HepG2 (cell line): ENCODE results near the gene TUBB4B. TPM values are rescaled to one million over a fixed set of nuclear protein-coding genes. Genes with fewer than 3 reads are reported as not detected.

Experiments
- ATAC-seq: fragments of 200-7000 bp; cut with Tn5 transposase; 3 replicates; pipeline ENCODE4 v1.9.1; 2020; ENCODE audit warnings: mild to moderate bottlenecking, moderate library complexity
- BruUV-seq: library from RNA; stranded (reverse); fragments of 400-500 nt; replicated peaks from 2 replicates; lab custom pipeline; 2021; lab: Mats Ljungman, UMichigan
- CTCF ChIA-PET: fragments of 300-600 bp; formaldehyde crosslinking; extraction: SDS; loops from one replicate; lab custom pipeline; 2021; ENCODE audit warnings: low total read pairs, inconsistent platforms, low intra/inter-chr PET ratio; lab: Yijun Ruan, JAX
- POLR2A ChIA-PET: fragments of 350-600 bp; sonication (Branson Sonifier 250); formaldehyde crosslinking; loops from one replicate; lab custom pipeline; 2020; ENCODE audit warnings: antibody characterized with exemption, inconsistent platforms; lab: Yijun Ruan, JAX
- DNase-seq: peaks from one replicate; pipeline ENCODE4 v3.0.0-alpha.2; 2015; ENCODE audit warnings: low spot score
- FAIRE-seq: peaks from 3 replicates; lab custom pipeline; 2011; peaks lifted over from hg19 to GRCh38; lab: Jason Lieb, UNC
- H2AFZ ChIP-seq: one replicate; pipeline ENCODE4 v1.6.1; 2011; ENCODE audit warnings: low read length, inconsistent platforms
- H3K27ac ChIP-seq: fragments of 300-600 bp; 3 replicates; pipeline ENCODE4 v1.8.0; 2011; ENCODE audit warnings: mixed run types, mild to moderate bottlenecking, mixed read lengths, low read length, inconsistent platforms; ENCODE audit not compliant: insufficient read depth; ENCODE audit errors: extremely low read length
- H3K27me3 ChIP-seq, 2 experiments: fragments of 200-600 bp in 1 of 2; 2 replicates in 1 of 2; 3 replicates in 1 of 2; pipeline versions ENCODE4 v1.6.0 to v1.8.0; 2011; ENCODE audit warnings: low read length in 2 of 2, mild to moderate bottlenecking in 2 of 2, moderate library complexity in 2 of 2, inconsistent platforms in 1 of 2; ENCODE audit not compliant: insufficient read depth in 2 of 2, control insufficient read depth in 1 of 2
- H3K36me3 ChIP-seq, 2 experiments: fragments of 200-600 bp in 1 of 2; replicated peaks in 1 of 2; 2 replicates in 1 of 2; 3 replicates in 1 of 2; pipeline versions ENCODE4 v1.5.1 to v1.8.0; 2011; ENCODE audit warnings: low read length in 2 of 2, inconsistent platforms in 1 of 2; ENCODE audit not compliant: insufficient read depth in 2 of 2, control insufficient read depth in 1 of 2
- H3K4me1 ChIP-seq: 2 replicates; pipeline ENCODE4 v1.5.1; 2012; ENCODE audit warnings: low read length, inconsistent platforms; ENCODE audit not compliant: insufficient read depth
- H3K4me2 ChIP-seq: 2 replicates; pipeline ENCODE4 v1.6.0; 2011; ENCODE audit warnings: low read depth, low read length, inconsistent platforms
- H3K4me3 ChIP-seq, 3 experiments: fragments of 200-600 bp in 1 of 3; sonication (generic), shearing (Covaris generic) in 1 of 3; replicated peaks in 1 of 3; 2 replicates each; pipeline ENCODE4 v1.5.1; 2011 to 2016; ENCODE audit warnings: low read length in 3 of 3, inconsistent platforms in 2 of 3, low read depth in 2 of 3, mild to moderate bottlenecking in 2 of 3, control low read depth in 1 of 3, mixed read lengths in 1 of 3; ENCODE audit not compliant: insufficient read depth in 1 of 3
- H3K79me2 ChIP-seq: one replicate; pipeline ENCODE4 v1.6.1; 2011; ENCODE audit warnings: low read length, inconsistent platforms; ENCODE audit not compliant: insufficient read depth
- H3K9ac ChIP-seq: 2 replicates; pipeline ENCODE4 v1.6.0; 2011; ENCODE audit warnings: mild to moderate bottlenecking, low read depth, low read length, inconsistent platforms; ENCODE audit not compliant: insufficient read depth
- H3K9me3 ChIP-seq: 2 replicates; pipeline ENCODE4 v1.5.1; 2012; ENCODE audit warnings: mild to moderate bottlenecking, low read length
- H4K20me1 ChIP-seq: 2 replicates; pipeline ENCODE4 v1.6.0; 2011; ENCODE audit warnings: inconsistent platforms, mild to moderate bottlenecking, low read length, moderate library complexity; ENCODE audit not compliant: insufficient read depth
- HOXA7 ChIP-seq: sonication (generic); formaldehyde crosslinking; IDR thresholded peaks from 2 replicates; pipeline ENCODE4 v1.8.1; 2022; ENCODE audit warnings: mild to moderate bottlenecking, missing genetic modification reagents, moderate library complexity
- KDM5A ChIP-seq: fragments of 200-600 bp; sonication (generic); IDR thresholded peaks from 2 replicates; pipeline ENCODE4 v1.7.0; 2018; ENCODE audit warnings: antibody characterized with exemption, mild to moderate bottlenecking, low read length, borderline replicate concordance
- KMT2B ChIP-seq: IDR thresholded peaks from 2 replicates; pipeline ENCODE4 v1.6.1; 2016; ENCODE audit warnings: missing genetic modification reagents, missing compliant biosample characterization
- MAZ ChIP-seq, 2 experiments: sonication (generic) in 1 of 2; formaldehyde crosslinking in 1 of 2; IDR thresholded peaks; 2 replicates each; pipeline versions ENCODE4 v1.5.0 to v1.6.1; 2012 to 2020; ENCODE audit warnings: low read depth in 2 of 2, mild to moderate bottlenecking in 2 of 2, borderline replicate concordance in 1 of 2, improper control_type of control experiment in 1 of 2, low read length in 1 of 2, missing genetic modification reagents in 1 of 2, moderate library complexity in 1 of 2
- NR2F6 ChIP-seq, 2 experiments: IDR thresholded peaks; 2 replicates each; pipeline ENCODE4 v1.6.1; 2016; ENCODE audit warnings: antibody characterized with exemption in 1 of 2, mild to moderate bottlenecking in 1 of 2
- PAWR ChIP-seq: sonication (generic); formaldehyde crosslinking; IDR thresholded peaks from 2 replicates; pipeline ENCODE4 v1.4.0; 2020; ENCODE audit warnings: missing genetic modification reagents, mild to moderate bottlenecking, borderline replicate concordance
- PHF20 ChIP-seq: sonication (generic); formaldehyde crosslinking; IDR thresholded peaks from 2 replicates; pipeline ENCODE4 v1.5.0; 2020; ENCODE audit warnings: mild to moderate bottlenecking, missing genetic modification reagents
- SRY ChIP-seq: sonication (generic); formaldehyde crosslinking; IDR thresholded peaks from 2 replicates; pipeline ENCODE4 v1.8.0; 2022; ENCODE audit warnings: mild to moderate bottlenecking, missing genetic modification reagents
- YEATS4 ChIP-seq: sonication (generic); formaldehyde crosslinking; IDR thresholded peaks from 2 replicates; pipeline ENCODE4 v1.4.0; 2020; ENCODE audit warnings: missing genetic modification reagents, borderline replicate concordance
- ZBTB8A ChIP-seq: sonication (generic); formaldehyde crosslinking; IDR thresholded peaks from 2 replicates; pipeline ENCODE4 v1.4.0; 2020; ENCODE audit warnings: mild to moderate bottlenecking, low read depth, missing genetic modification reagents, borderline replicate concordance
- ZC3H13 ChIP-seq: sonication (generic); formaldehyde crosslinking; IDR thresholded peaks from 2 replicates; pipeline ENCODE4 v1.8.1; 2023; ENCODE audit warnings: mild to moderate bottlenecking, missing genetic modification reagents, moderate library complexity
- ZFP37 ChIP-seq: sonication (generic); formaldehyde crosslinking; IDR thresholded peaks from 2 replicates; pipeline ENCODE4 v1.4.0; 2020; ENCODE audit warnings: missing genetic modification reagents, borderline replicate concordance
- ZNF782 ChIP-seq: sonication (generic); formaldehyde crosslinking; IDR thresholded peaks from 2 replicates; pipeline ENCODE4 v1.4.0; 2020; ENCODE audit warnings: missing genetic modification reagents, mild to moderate bottlenecking, borderline replicate concordance
- ZNF891 ChIP-seq: sonication (generic); formaldehyde crosslinking; IDR thresholded peaks from 2 replicates; pipeline ENCODE4 v1.5.0; 2020; ENCODE audit warnings: mild to moderate bottlenecking, missing genetic modification reagents
- ZSCAN25 ChIP-seq: sonication (generic); formaldehyde crosslinking; IDR thresholded peaks from 2 replicates; pipeline ENCODE4 v1.8.0; 2022; ENCODE audit warnings: mild to moderate bottlenecking, missing genetic modification reagents
- WGBS: methylation state at CpG from one replicate; pipeline ENCODE4 v1.1.6; 2017; ENCODE audit warnings: low lambda C conversion rate; 5-methylcytosine and 5-hydroxymethylcytosine counted together
- in situ Hi-C: cut with HindIII; loops from 2 replicates; pipeline ENCODE4 v1.10.0; 2017; ENCODE audit warnings: low pct_unique_long_range_greater_than_20kb; ENCODE audit not compliant: extremely low pct_ligation_motif_present
- intact Hi-C: fragments of 100-400 bp; cut with micrococcal nuclease; formaldehyde crosslinking; loops from one replicate; pipeline ENCODE4 v1.10.0; 2022; ENCODE audit not compliant: unreplicated experiment
- polyA plus RNA-seq, 8 experiments: library from polyadenylated mRNA; depleted of rRNA in 3 of 8; stranded (reverse) in 7 of 8; unstranded in 1 of 8; fragments of >200 nt; fragmentation: Illumina TruSeq in 4 of 8; extraction: Trizol in 4 of 8; gene quantifications; 2 replicates each; pipeline versions ENCODE4 v1.2.1 to v1.2.3, GENCODE V29; 2011 to 2016; ENCODE audit warnings: low read depth in 4 of 8, missing spikeins in 1 of 8, mixed read lengths in 1 of 8; ENCODE audit not compliant: insufficient read depth in 1 of 8
- total RNA-seq, 5 experiments: library from RNA; depleted of rRNA; stranded (reverse); fragments of >200 nt; fragmentation: Illumina TruSeq; extraction: Trizol; gene quantifications; 2 replicates each; pipeline ENCODE4 v1.2.3, GENCODE V29; 2016; ENCODE audit warnings: low read depth in 1 of 5
- TF ChIP-seq, protein P1 (sequence below): sonication (generic); formaldehyde crosslinking; IDR thresholded peaks from 2 replicates; pipeline ENCODE4 v1.9.0; 2022; ENCODE audit warnings: missing genetic modification reagents, mild to moderate bottlenecking, borderline replicate concordance

Gene TUBB4B
- total and polyA plus RNA-seq, 2 of the 13 experiments (the other 11 are each of a cell fraction or from before 2014, with no cell fraction given) = 182 to 412 TPM

DNA sequence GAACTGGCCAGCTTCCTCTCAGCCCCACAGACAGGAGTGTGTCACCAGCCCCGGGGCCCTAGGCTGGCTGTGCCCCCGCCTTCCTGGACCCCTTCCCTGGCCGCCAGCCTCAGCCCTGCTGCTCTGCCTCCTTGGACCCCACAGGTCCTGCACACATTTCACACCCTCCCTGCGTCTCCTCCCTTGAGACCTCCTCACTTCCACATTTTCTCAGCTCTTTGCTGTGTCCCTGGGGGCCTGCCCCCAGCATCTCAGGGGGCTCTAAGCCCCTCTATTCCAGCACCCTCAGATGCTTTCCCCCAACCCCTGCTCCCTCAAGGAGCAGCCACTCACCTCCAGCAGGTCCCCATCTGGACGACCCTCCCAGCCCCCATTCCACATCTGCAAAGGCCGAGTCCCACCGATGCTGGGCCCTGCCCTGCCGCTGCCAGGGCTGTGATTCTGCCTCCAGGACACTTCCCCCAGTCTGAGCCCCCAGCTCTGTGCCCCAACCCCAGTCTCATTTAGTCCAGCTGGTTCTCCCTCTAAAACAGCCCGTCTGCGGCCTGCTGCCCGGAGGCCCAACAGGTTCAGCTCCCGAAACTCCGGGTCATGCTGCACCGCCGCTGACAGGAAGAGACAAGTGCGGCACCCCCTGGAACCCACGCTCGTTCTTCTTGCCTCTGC, 6.2 kb upstream of the TUBB4B start:
- POLR2A ChIA-PET = interaction anchor here (0.7 to 4.1 kb wide), 5 partner anchors 11 to 34 kb away, joined by 4 to 45 read pairs (median 15); partner anchors contain the start of genes CYSRT1, NELFB, RNF208 and TPRN
- no TSS peak for BruUV-seq
- WGBS = 4% methylated on average over 13 of the region's 18 CpGs
- H3K9me3 ChIP-seq = no peaks in the 10 kb centered on the region
- H3K79me2 ChIP-seq = peaks cover 15% of the 10 kb centered on the region
- no peaks in the 10 kb centered on the region for H3K27me3 ChIP-seq
- peak overlapping the region; percentile 72 for H3K9ac ChIP-seq
- H3K36me3 ChIP-seq = no peaks in the 10 kb centered on the region
- peaks cover 66% of the 10 kb centered on the region for H3K4me1 ChIP-seq
- intact Hi-C loops (no loop called here), in situ Hi-C loops (no loop called here)
- TF ChIP-seq MAZ (IDR thresholded peaks at IDR 0.05; ENCODE audit: borderline replicate concordance, low read depth, low read length) (no peak), MAZ (CRISPR knock-in tag; IDR thresholded peaks at IDR 0.05; ENCODE audit: low read depth) (no peak), ZBTB8A (CRISPR knock-in tag) (0 out of 2 replicates have a peak, but pooled peaks have one; percentile 19), KDM5A (peak; percentile 2; the same call in 1 of the 2 replicates), SRY (peak; percentile 15; the same call in 1 of the 2 replicates), ZSCAN25 (0 out of 2 replicates have a peak, but pooled peaks have one; percentile 13), PHF20 (CRISPR knock-in tag) (0 out of 2 replicates have a peak, but pooled peaks have one; percentile 17), HOXA7 (CRISPR knock-in tag) (0 out of 2 replicates have a peak, but pooled peaks have one; percentile 19), YEATS4 (CRISPR knock-in tag) (no peak), NR2F6 (IDR thresholded peaks at IDR 0.05) (no peak), NR2F6 (CRISPR knock-in tag; IDR thresholded peaks at IDR 0.05) (no peak), ZNF782 (0 out of 2 replicates have a peak, but pooled peaks have one; percentile 10), KMT2B (CRISPR knock-in tag) (0 out of 2 replicates have a peak, but pooled peaks have one; percentile 12), ZFP37 (CRISPR knock-in tag) (no peak), PAWR (0 out of 2 replicates have a peak, but pooled peaks have one; percentile 20), ZC3H13 (CRISPR knock-in tag) (peak; percentile 40; the same call in 1 of the 2 replicates), ZNF891 (CRISPR knock-in tag) (0 out of 2 replicates have a peak, but pooled peaks have one; percentile 3)
- TF ChIP-seq, protein P1, sequence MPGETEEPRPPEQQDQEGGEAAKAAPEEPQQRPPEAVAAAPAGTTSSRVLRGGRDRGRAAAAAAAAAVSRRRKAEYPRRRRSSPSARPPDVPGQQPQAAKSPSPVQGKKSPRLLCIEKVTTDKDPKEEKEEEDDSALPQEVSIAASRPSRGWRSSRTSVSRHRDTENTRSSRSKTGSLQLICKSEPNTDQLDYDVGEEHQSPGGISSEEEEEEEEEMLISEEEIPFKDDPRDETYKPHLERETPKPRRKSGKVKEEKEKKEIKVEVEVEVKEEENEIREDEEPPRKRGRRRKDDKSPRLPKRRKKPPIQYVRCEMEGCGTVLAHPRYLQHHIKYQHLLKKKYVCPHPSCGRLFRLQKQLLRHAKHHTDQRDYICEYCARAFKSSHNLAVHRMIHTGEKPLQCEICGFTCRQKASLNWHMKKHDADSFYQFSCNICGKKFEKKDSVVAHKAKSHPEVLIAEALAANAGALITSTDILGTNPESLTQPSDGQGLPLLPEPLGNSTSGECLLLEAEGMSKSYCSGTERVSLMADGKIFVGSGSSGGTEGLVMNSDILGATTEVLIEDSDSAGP = no peak
- DNase-seq = no peak
- peak overlapping the region; percentile 68 for H3K27ac ChIP-seq
- peak overlapping the region; percentile 85 for H3K4me2 ChIP-seq
- no peak for FAIRE-seq
- H2AFZ ChIP-seq = no peak overlapping the region
- H3K4me3 ChIP-seq = peak overlapping the region; percentile 67 to 81 (median 72)
- ATAC-seq = no peak
- no peaks in the 10 kb centered on the region for H4K20me1 ChIP-seq
- CTCF ChIA-PET = interaction anchor here (1.0 to 2.6 kb wide), 3 partner anchors 46 to 72 kb away, joined by 3 to 19 read pairs (median 3); partner anchors contain the start of genes ANAPC2 and SSNA1
